GM23338 (cell line): ENCODE measurements around the gene IPP.
A peak's percentile ranks its signal among the peaks of the same experiment; 100 is the strongest.

Experiments
- CREB1 ChIP-seq: fragments of 250-450 bp; sonication (Bioruptor Pico); IDR thresholded peaks from 2 replicates; pipeline ENCODE4 v1.5.0; 2020; ENCODE audit warnings: low read depth, mild to moderate bottlenecking, moderate library complexity
- CTCF ChIP-seq, 2 experiments: fragments of 200-600 bp in 1 of 2; sonication (generic) in 1 of 2; conservative IDR thresholded peaks; 2 replicates each; pipeline versions ENCODE4 v1.5.1 to v1.6.1; 2016 to 2017; ENCODE audit warnings: antibody characterized with exemption in 2 of 2, low read depth in 2 of 2, mild to moderate bottlenecking in 2 of 2, moderate library complexity in 1 of 2
- ETS1 ChIP-seq: IDR thresholded peaks from 2 replicates; pipeline ENCODE4 v1.6.1; 2016; ENCODE audit warnings: antibody characterized with exemption
- EZH2 ChIP-seq: fragments of 200-600 bp; sonication (generic); IDR thresholded peaks from one replicate; pipeline ENCODE4 v1.8.0; 2017; ENCODE audit warnings: antibody characterized with exemption, mild to moderate bottlenecking, low read depth; ENCODE audit not compliant: unreplicated experiment
- EZH2phosphoT487 ChIP-seq: fragments of 200-600 bp; sonication (generic); IDR thresholded peaks from one replicate; pipeline ENCODE4 v1.8.1; 2018; ENCODE audit warnings: antibody characterized with exemption; ENCODE audit not compliant: unreplicated experiment
- JUNB ChIP-seq: IDR thresholded peaks from one replicate; pipeline ENCODE4 v1.6.1; 2016; ENCODE audit warnings: antibody characterized with exemption; ENCODE audit not compliant: unreplicated experiment
- NANOG ChIP-seq: IDR thresholded peaks from 2 replicates; pipeline ENCODE4 v1.6.1; 2016; ENCODE audit warnings: antibody characterized with exemption, borderline replicate concordance
- POLR2AphosphoS5 ChIP-seq: IDR thresholded peaks from 2 replicates; pipeline ENCODE4 v1.6.1; 2016; ENCODE audit warnings: antibody characterized with exemption, low read depth
- REST ChIP-seq: IDR thresholded peaks from one replicate; pipeline ENCODE4 v1.6.1; 2018; ENCODE audit warnings: antibody characterized with exemption; ENCODE audit not compliant: unreplicated experiment
- ZNF114 ChIP-seq: fragments of 250-450 bp; sonication (Bioruptor Pico); IDR thresholded peaks from 2 replicates; pipeline ENCODE4 v1.5.0; 2020; ENCODE audit warnings: mild to moderate bottlenecking, moderate library complexity
- ZNF462 ChIP-seq: fragments of 250-450 bp; sonication (Bioruptor Pico); IDR thresholded peaks from 2 replicates; pipeline ENCODE4 v1.5.0; 2020; ENCODE audit warnings: mild to moderate bottlenecking, moderate library complexity

- TF ChIP-seq CTCF (conservative IDR thresholded peaks at IDR 0.05; ENCODE audit: low read depth in 2 of 2): no peak
- TF ChIP-seq EZH2phosphoT487: no peak
- TF ChIP-seq POLR2AphosphoS5: peak; percentile 96
- no peak for TF ChIP-seq EZH2
- no peak for TF ChIP-seq REST
- TF ChIP-seq CREB1: no peak
- 0 out of 2 replicates have a peak, but pooled peaks have one; percentile 33 for TF ChIP-seq ETS1
- TF ChIP-seq ZNF114 (CRISPR knock-in tag): no peak
- no peak for TF ChIP-seq NANOG
- TF ChIP-seq JUNB: no peak
- TF ChIP-seq ZNF462: no peak
Measured at GRCh38 chr1:45686288-45687013, 64.0 kb downstream of the IPP start, which contains the start of gene GPBP1L1.
